Upper lobe of left lung (tissue), 4 donors: ENCODE measurements around the gene POLR2I.

ENCODE experiments used
- EP300 ChIP-seq, 4 donors: sonication (generic); formaldehyde crosslinking; IDR thresholded peaks; one replicate each; pipeline ENCODE4 v1.5.1; 2017; ENCODE audit warnings: antibody characterized with exemption in 4 of 4, control low read depth in 2 of 4
- POLR2A ChIP-seq, 4 donors: fragments of 450-650 bp; IDR thresholded peaks; one replicate each; pipeline ENCODE4 v1.5.1; 2016 to 2017; ENCODE audit warnings: antibody characterized with exemption in 4 of 4, mild to moderate bottlenecking in 2 of 4
- POLR2AphosphoS5 ChIP-seq, 2 donors: sonication (generic); formaldehyde crosslinking; IDR thresholded peaks; one replicate each; pipeline ENCODE4 v1.5.1; 2017; ENCODE audit warnings: antibody characterized with exemption in 2 of 2
- TF ChIP-seq, protein P1 (sequence below), 6 experiments: fragments of 450-650 bp in 4 of 6; fragments of 200-600 bp in 2 of 6; sonication (generic) in 2 of 6; IDR thresholded peaks; one replicate each; pipeline ENCODE4 v1.5.1; 2016 to 2019; ENCODE audit warnings: antibody characterized with exemption in 6 of 6

DNA sequence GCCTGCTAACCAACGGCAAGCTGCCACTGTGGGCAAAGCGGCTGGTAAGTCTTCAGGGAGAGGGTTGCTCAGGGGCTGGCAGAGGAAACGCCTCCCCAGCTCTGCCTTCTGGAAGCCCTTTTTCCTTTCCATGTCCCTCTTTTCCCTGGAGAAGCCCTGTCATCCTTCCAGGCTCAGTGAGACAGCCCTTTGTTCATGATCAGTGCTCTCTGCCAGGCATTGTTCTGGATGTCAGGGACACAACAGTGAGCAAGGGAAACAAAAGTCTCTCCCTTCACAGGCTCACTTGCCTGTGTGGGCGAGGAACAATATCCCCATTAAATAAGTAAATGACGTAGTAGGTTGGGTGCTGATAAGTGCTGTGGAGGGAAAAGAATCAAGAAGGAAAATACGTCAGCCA, 17.6 kb downstream of the POLR2I start:
- TF ChIP-seq, protein P1, sequence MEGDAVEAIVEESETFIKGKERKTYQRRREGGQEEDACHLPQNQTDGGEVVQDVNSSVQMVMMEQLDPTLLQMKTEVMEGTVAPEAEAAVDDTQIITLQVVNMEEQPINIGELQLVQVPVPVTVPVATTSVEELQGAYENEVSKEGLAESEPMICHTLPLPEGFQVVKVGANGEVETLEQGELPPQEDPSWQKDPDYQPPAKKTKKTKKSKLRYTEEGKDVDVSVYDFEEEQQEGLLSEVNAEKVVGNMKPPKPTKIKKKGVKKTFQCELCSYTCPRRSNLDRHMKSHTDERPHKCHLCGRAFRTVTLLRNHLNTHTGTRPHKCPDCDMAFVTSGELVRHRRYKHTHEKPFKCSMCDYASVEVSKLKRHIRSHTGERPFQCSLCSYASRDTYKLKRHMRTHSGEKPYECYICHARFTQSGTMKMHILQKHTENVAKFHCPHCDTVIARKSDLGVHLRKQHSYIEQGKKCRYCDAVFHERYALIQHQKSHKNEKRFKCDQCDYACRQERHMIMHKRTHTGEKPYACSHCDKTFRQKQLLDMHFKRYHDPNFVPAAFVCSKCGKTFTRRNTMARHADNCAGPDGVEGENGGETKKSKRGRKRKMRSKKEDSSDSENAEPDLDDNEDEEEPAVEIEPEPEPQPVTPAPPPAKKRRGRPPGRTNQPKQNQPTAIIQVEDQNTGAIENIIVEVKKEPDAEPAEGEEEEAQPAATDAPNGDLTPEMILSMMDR (IDR thresholded peaks at IDR 0.05) = no peak
- TF ChIP-seq EP300 (IDR thresholded peaks at IDR 0.05) (no peak), POLR2A (IDR thresholded peaks at IDR 0.05) (no peak), POLR2AphosphoS5 (IDR thresholded peaks at IDR 0.05) (no peak)
